ENCODE measurements around the gene RAPGEF2. TPM values are rescaled to one million over a fixed set of nuclear protein-coding genes. Genes with fewer than 3 reads are reported as not detected.

Gene RAPGEF2
- total and polyA plus RNA-seq, 9 of the 15 experiments (the other 6 are each of a cell fraction or from before 2014, with no cell fraction given), result 3.1 to 32.6 (median 23.1) TPM

DNA sequence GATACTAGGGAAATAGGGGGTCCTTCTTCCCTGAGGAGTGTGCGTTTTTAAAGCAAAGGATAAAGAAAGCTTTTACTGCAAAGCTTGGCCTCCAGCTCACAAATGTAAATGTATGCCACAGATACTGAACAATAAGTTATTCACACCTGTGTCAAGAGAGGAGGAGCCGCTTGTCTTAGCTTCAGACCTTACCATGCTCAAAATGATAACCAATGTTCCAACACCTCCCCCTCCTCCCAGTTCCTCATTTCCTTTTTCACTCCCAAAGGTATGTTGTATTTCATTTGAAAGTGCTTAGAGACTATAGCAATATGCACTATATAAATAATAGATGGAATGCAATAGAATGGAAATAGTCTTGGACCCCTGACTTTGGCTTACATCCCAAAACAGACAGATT lies 47.0 kb upstream of the RAPGEF2 start (continued):
- TF ChIP-seq THRAP3 (IDR thresholded peaks at IDR 0.05; ENCODE audit: borderline replicate concordance) (no peak), MAFF (IDR thresholded peaks at IDR 0.05; ENCODE audit: low read length) (no peak), FOXJ3 (CRISPR knock-in tag; IDR thresholded peaks at IDR 0.05) (no peak), ZNF707 (CRISPR knock-in tag; conservative IDR thresholded peaks at IDR 0.05) (no peak), SPI1 (IDR thresholded peaks at IDR 0.05; ENCODE audit: borderline replicate concordance, low read depth, low read length) (peak; percentile 91), KLF13 (tag; IDR thresholded peaks at IDR 0.05; ENCODE audit: borderline replicate concordance, low read depth) (no peak)
- TF ChIP-seq, protein P1, sequence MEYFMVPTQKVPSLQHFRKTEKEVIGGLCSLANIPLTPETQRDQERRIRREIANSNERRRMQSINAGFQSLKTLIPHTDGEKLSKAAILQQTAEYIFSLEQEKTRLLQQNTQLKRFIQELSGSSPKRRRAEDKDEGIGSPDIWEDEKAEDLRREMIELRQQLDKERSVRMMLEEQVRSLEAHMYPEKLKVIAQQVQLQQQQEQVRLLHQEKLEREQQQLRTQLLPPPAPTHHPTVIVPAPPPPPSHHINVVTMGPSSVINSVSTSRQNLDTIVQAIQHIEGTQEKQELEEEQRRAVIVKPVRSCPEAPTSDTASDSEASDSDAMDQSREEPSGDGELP (CRISPR knock-in tag; IDR thresholded peaks at IDR 0.05; ENCODE audit: borderline replicate concordance), result no peak

DNA sequence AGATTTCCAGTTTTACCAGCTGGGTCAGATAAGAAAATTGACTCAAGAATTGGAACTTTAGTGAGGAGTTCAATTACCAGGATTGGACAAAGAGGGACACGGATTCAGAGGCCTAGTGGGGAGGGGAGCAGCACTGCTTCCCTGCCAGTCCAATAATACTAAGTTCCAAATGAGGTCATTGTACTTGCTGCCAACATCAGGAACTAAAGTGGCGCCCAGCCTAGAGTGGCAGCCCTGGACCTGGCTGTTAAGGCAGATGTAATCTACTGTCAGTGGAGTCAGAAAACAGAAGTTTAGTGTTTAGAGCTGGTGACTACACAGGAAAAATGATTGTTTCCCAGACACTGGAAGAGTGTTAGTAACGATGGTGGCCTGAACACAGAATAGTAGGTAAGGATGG lies 42.7 kb upstream of the RAPGEF2 start:
- CTCF ChIA-PET (ENCODE audit: low intra/inter-chr PET ratio), result no interaction called here

More for the DNA sequence above, 42.7 kb upstream of the RAPGEF2 start:
- Histone ChIP-seq H3K36me3 (ENCODE audit: control insufficient read depth, insufficient read depth, low read length) (no peaks in the 10 kb centered on the region), H3K9me3 (replicated peaks; ENCODE audit: control insufficient read depth, insufficient read depth, low read depth, low read length) (no peaks in the 10 kb centered on the region), H4K20me1 (replicated peaks; ENCODE audit: control insufficient read depth, insufficient read depth, low read length) (no peaks in the 10 kb centered on the region), H2AFZ (ENCODE audit: low read depth, low read length) (no peak overlapping the region), H3K9ac (ENCODE audit: insufficient read depth in 1 of 2, low read depth in 2 of 2, low read length in 2 of 2) (no peak overlapping the region), H3K79me2 (ENCODE audit: control insufficient read depth, insufficient read depth, low read length) (no peaks in the 10 kb centered on the region), H3K4me2 (ENCODE audit: insufficient read depth, low read length) (no peak overlapping the region), H3K9me1 (ENCODE audit: control insufficient read depth, insufficient read depth, low read length) (no peaks in the 10 kb centered on the region), H3K4me3 (no peak overlapping the region), H3K27me3 (ENCODE audit: control insufficient read depth in 2 of 2, insufficient read depth in 2 of 2, low read length in 2 of 2) (no peaks in the 10 kb centered on the region), H3K4me1 (replicated peaks in 1 of 2; ENCODE audit: control insufficient read depth in 2 of 2, insufficient read depth in 2 of 2, low read length in 2 of 2) (peaks cover 4 to 8% of the 10 kb centered on the region in 2 experiments; a peak in 4 of 5 replicates), H3K27ac (ENCODE audit: extremely low read depth, low read depth, low read length) (no peak overlapping the region)
- in situ Hi-C loops (cut with MboI), result no loop called here
- FAIRE-seq, result no peak
- no peak for ATAC-seq
- intact Hi-C loops (cut with micrococcal nuclease), result no loop called here
- WGBS (ENCODE audit: insufficient coverage, low coverage, missing lambda C conversion rate), result 69% methylated on average over 3 of the region's 3 CpGs
- no peak for TF ChIP-seq KDM2B (CRISPR knock-in tag; IDR thresholded peaks at IDR 0.05)
- no peak for TF ChIP-seq WHSC1 (IDR thresholded peaks at IDR 0.05; ENCODE audit: low read length)
- TF ChIP-seq, protein P2, sequence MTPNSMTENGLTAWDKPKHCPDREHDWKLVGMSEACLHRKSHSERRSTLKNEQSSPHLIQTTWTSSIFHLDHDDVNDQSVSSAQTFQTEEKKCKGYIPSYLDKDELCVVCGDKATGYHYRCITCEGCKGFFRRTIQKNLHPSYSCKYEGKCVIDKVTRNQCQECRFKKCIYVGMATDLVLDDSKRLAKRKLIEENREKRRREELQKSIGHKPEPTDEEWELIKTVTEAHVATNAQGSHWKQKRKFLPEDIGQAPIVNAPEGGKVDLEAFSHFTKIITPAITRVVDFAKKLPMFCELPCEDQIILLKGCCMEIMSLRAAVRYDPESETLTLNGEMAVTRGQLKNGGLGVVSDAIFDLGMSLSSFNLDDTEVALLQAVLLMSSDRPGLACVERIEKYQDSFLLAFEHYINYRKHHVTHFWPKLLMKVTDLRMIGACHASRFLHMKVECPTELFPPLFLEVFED (CRISPR knock-in tag; conservative IDR thresholded peaks at IDR 0.05), result no peak
- no peak for TF ChIP-seq TRIM24 (IDR thresholded peaks at IDR 0.05)
- no peak for TF ChIP-seq STAG1 (CRISPR knock-in tag; IDR thresholded peaks at IDR 0.05; ENCODE audit: borderline replicate concordance)
- no peak for TF ChIP-seq ZNF76 (CRISPR knock-in tag; IDR thresholded peaks at IDR 0.05; ENCODE audit: borderline replicate concordance)
- no peak for TF ChIP-seq RCOR1 (IDR thresholded peaks at IDR 0.05; ENCODE audit: borderline replicate concordance in 1 of 2, low read depth in 2 of 2, low read length in 2 of 2)
- TF ChIP-seq LCOR (CRISPR knock-in tag; IDR thresholded peaks at IDR 0.05), result no peak
- TF ChIP-seq ZNF644 (tag; IDR thresholded peaks at IDR 0.05; ENCODE audit: low read depth), result no peak
- TF ChIP-seq SMARCE1 (IDR thresholded peaks at IDR 0.05), result no peak
- no peak for TF ChIP-seq SIRT6 (IDR thresholded peaks at IDR 0.05; ENCODE audit: low read depth, low read length)
- TF ChIP-seq, protein P3, sequence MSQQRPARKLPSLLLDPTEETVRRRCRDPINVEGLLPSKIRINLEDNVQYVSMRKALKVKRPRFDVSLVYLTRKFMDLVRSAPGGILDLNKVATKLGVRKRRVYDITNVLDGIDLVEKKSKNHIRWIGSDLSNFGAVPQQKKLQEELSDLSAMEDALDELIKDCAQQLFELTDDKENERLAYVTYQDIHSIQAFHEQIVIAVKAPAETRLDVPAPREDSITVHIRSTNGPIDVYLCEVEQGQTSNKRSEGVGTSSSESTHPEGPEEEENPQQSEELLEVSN (IDR thresholded peaks at IDR 0.05; ENCODE audit: borderline replicate concordance in 1 of 2, extremely low read depth in 1 of 2, insufficient read depth in 1 of 2, insufficient read length in 1 of 2, low read depth in 1 of 2, low read length in 1 of 2, poor library complexity in 1 of 2, severe bottlenecking in 1 of 2), result no peak
- POLR2A ChIA-PET, result interaction anchor here (0.6 to 0.9 kb wide), 2 partner anchors 43 to 457 kb away, joined by 3 read pairs; no protein-coding TSS in a partner anchor
- no TSS peak for BruUV-seq (replicated peaks)
- DNase-seq (ENCODE audit: extremely low read depth in 1 of 4, low spot score in 3 of 4), result no peak
